ENCODE results near the gene AIFM3. TPM values are rescaled to one million over a fixed set of nuclear protein-coding genes. Genes with fewer than 3 reads are reported as not detected.

The AIFM3 gene
- total and polyA plus RNA-seq, 2 of the 13 experiments (the other 11 are each of a cell fraction or from before 2014, with no cell fraction given): 9.0 to 15.3 TPM

GRCh38 chr22:21009638-21010425 is 42.8 kb downstream of the AIFM3 start (continued):
- TF ChIP-seq, protein P1, sequence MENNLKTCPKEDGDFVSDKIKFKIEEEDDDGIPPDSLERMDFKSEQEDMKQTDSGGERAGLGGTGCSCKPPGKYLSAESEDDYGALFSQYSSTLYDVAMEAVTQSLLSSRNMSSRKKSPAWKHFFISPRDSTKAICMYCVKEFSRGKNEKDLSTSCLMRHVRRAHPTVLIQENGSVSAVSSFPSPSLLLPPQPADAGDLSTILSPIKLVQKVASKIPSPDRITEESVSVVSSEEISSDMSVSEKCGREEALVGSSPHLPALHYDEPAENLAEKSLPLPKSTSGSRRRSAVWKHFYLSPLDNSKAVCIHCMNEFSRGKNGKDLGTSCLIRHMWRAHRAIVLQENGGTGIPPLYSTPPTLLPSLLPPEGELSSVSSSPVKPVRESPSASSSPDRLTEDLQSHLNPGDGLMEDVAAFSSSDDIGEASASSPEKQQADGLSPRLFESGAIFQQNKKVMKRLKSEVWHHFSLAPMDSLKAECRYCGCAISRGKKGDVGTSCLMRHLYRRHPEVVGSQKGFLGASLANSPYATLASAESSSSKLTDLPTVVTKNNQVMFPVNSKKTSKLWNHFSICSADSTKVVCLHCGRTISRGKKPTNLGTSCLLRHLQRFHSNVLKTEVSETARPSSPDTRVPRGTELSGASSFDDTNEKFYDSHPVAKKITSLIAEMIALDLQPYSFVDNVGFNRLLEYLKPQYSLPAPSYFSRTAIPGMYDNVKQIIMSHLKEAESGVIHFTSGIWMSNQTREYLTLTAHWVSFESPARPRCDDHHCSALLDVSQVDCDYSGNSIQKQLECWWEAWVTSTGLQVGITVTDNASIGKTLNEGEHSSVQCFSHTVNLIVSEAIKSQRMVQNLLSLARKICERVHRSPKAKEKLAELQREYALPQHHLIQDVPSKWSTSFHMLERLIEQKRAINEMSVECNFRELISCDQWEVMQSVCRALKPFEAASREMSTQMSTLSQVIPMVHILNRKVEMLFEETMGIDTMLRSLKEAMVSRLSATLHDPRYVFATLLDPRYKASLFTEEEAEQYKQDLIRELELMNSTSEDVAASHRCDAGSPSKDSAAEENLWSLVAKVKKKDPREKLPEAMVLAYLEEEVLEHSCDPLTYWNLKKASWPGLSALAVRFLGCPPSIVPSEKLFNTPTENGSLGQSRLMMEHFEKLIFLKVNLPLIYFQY (CRISPR knock-in tag; IDR thresholded peaks at IDR 0.05; ENCODE audit: borderline replicate concordance): peak; percentile 78
- TF ChIP-seq GPBP1L1 (CRISPR knock-in tag; IDR thresholded peaks at IDR 0.05) (no peak), ZNF501 (CRISPR knock-in tag; IDR thresholded peaks at IDR 0.05) (no peak)
- TF ChIP-seq, protein P2, sequence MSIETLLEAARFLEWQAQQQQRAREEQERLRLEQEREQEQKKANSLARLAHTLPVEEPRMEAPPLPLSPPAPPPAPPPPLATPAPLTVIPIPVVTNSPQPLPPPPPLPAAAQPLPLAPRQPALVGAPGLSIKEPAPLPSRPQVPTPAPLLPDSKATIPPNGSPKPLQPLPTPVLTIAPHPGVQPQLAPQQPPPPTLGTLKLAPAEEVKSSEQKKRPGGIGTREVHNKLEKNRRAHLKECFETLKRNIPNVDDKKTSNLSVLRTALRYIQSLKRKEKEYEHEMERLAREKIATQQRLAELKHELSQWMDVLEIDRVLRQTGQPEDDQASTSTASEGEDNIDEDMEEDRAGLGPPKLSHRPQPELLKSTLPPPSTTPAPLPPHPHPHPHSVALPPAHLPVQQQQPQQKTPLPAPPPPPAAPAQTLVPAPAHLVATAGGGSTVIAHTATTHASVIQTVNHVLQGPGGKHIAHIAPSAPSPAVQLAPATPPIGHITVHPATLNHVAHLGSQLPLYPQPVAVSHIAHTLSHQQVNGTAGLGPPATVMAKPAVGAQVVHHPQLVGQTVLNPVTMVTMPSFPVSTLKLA (IDR thresholded peaks at IDR 0.05): no peak
